OCI-LY7 (cell line): ENCODE data around the gene TMEM196.

ENCODE experiments used
- CTCF ChIP-seq: fragments of 200-600 bp; sonication (generic); conservative IDR thresholded peaks from 2 replicates; pipeline ENCODE4 v1.5.1; 2014; ENCODE audit warnings: mild to moderate bottlenecking, antibody characterized with exemption, low read length, moderate library complexity, mixed read lengths
- EZH2phosphoT487 ChIP-seq: fragments of 200-600 bp; sonication (generic); IDR thresholded peaks from 2 replicates; pipeline ENCODE4 v1.6.1; 2018; ENCODE audit warnings: low read depth, borderline replicate concordance, mild to moderate bottlenecking, mixed run types, antibody characterized with exemption, low read length, moderate library complexity, mixed read lengths

DNA sequence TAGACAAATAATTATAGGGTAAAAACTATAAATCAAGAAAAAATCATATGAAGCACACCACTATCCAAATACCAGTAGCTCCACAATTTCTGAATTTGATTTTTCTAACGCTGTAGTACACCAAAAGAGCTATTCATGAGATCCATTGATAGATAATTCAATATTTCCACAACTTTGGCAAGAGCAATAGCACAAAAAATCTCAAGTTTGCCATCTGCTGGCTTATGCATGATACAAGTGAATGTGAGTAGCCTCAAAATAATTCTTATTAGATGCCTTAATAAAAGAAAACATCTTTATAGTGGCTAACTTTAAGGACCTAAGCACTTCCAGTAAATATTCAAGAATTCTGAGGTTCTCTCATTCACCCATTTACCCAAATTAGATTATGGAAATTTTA is 2.2 kb upstream of the TMEM196 start:
- TF ChIP-seq CTCF, result no peak
- no peak for TF ChIP-seq EZH2phosphoT487
